Fibroblast of lung (primary cell): ENCODE results near the gene PIK3AP1. TPM values are rescaled to one million over a fixed set of nuclear protein-coding genes. Genes with fewer than 3 reads are reported as not detected.

Source experiments
- DNase-seq, 2 donors: peaks; one replicate each; pipeline versions ENCODE4 v3.0.0 to v3.0.0-alpha.2; 2010; ENCODE audit warnings: low read depth in 2 of 2
- H2AFZ ChIP-seq: 2 replicates; pipeline ENCODE4 v1.5.1; 2012; ENCODE audit warnings: low read length, control low read depth, inconsistent platforms
- H3K27ac ChIP-seq: 2 replicates; pipeline ENCODE4 v1.5.1; 2011; ENCODE audit warnings: low read length, control low read depth; ENCODE audit not compliant: insufficient read depth
- H3K27me3 ChIP-seq: 2 replicates; pipeline ENCODE4 v1.5.1; 2011; ENCODE audit warnings: mild to moderate bottlenecking, low read length; ENCODE audit not compliant: control insufficient read depth, insufficient read depth
- H3K36me3 ChIP-seq: 2 replicates; pipeline ENCODE4 v1.5.1; 2011; ENCODE audit warnings: low read length; ENCODE audit not compliant: control insufficient read depth, insufficient read depth
- H3K4me1 ChIP-seq: 2 replicates; pipeline ENCODE4 v1.5.1; 2011; ENCODE audit warnings: low read length; ENCODE audit not compliant: control insufficient read depth, insufficient read depth; ENCODE audit errors: extremely low read depth
- H3K4me2 ChIP-seq: 2 replicates; pipeline ENCODE4 v1.5.1; 2011; ENCODE audit warnings: low read length, control low read depth; ENCODE audit not compliant: insufficient read depth; ENCODE audit errors: extremely low read depth
- H3K4me3 ChIP-seq, 4 experiments: fragments of 200-600 bp in 1 of 4; sonication (generic) in 1 of 4; replicated peaks in 1 of 4; 2 replicates each; pipeline ENCODE4 v1.5.1; 2011 to 2016; ENCODE audit warnings: low read length in 4 of 4, low read depth in 3 of 4, mild to moderate bottlenecking in 3 of 4, control low read depth in 2 of 4, inconsistent platforms in 1 of 4, mixed read lengths in 1 of 4; ENCODE audit not compliant: insufficient read depth in 1 of 4; ENCODE audit errors: control extremely low read depth in 1 of 4
- H3K79me2 ChIP-seq: 2 replicates; pipeline ENCODE4 v1.5.1; 2012; ENCODE audit warnings: mild to moderate bottlenecking, low read length, inconsistent platforms; ENCODE audit not compliant: control insufficient read depth, insufficient read depth
- H3K9ac ChIP-seq: 2 replicates; pipeline ENCODE4 v1.5.1; 2011; ENCODE audit warnings: mild to moderate bottlenecking, low read length, control low read depth; ENCODE audit not compliant: insufficient read depth
- H3K9me3 ChIP-seq: 2 replicates; pipeline ENCODE4 v1.5.1; 2012; ENCODE audit warnings: low read depth, low read length; ENCODE audit not compliant: control insufficient read depth, insufficient read depth
- H4K20me1 ChIP-seq: 2 replicates; pipeline ENCODE4 v1.5.1; 2011; ENCODE audit warnings: low read length; ENCODE audit not compliant: control insufficient read depth, insufficient read depth; ENCODE audit errors: extremely low read depth
- EZH2 ChIP-seq: IDR thresholded peaks from 2 replicates; pipeline ENCODE4 v1.5.1; 2012; ENCODE audit warnings: low read length, control low read depth, mild to moderate bottlenecking; ENCODE audit errors: missing control alignments
- polyA plus RNA-seq, 2 donors: library from polyadenylated mRNA; depleted of rRNA in 1 of 2; stranded (reverse) in 1 of 2; unstranded in 1 of 2; fragments of >200 nt; gene quantifications; 2 replicates each; pipeline ENCODE4 v1.2.1, GENCODE V29; 2011 to 2012; ENCODE audit warnings: missing spikeins in 1 of 2
- total RNA-seq: library from RNA; depleted of rRNA; stranded (reverse); fragments of >200 nt; gene quantifications from 2 replicates; pipeline ENCODE4 v1.2.1, GENCODE V29; 2014
- TF ChIP-seq, protein P1 (sequence below), 2 donors: IDR thresholded peaks in 1 of 2; conservative IDR thresholded peaks in 1 of 2; 1 replicate in 1 of 2; 2 replicates in 1 of 2; pipeline ENCODE4 v1.5.1; 2011 to 2012; ENCODE audit warnings: low read length in 2 of 2, control low read depth in 1 of 2, inconsistent platforms in 1 of 2, low read depth in 1 of 2, mild to moderate bottlenecking in 1 of 2

Gene PIK3AP1
- total and polyA plus RNA-seq, 2 donors (not counting 1 experiment from before 2014, with no cell fraction given) = 0.17 to 0.24 TPM

DNA sequence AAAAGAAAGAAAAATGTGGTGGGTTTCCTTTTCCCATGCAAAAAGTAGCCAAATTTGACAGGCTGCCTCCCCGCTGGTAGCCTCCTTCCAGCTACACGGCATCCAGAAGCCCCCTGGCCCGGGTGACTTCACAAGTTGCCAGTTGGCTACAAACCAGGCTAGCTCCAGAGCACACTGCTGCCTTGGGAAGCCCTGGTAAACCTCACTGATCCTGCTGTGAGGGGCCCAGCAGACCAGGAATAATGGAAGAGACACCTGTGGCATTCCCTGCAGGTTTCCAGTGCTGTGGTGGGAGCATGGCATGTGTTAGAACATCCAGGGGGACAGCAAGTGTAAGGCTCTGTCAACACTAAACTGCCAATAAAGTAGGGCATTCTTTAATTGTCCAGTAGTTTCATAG lies 77.8 kb downstream of the PIK3AP1 start:
- H3K27ac ChIP-seq = no peak overlapping the region
- no peak overlapping the region for H3K4me2 ChIP-seq
- H3K9ac ChIP-seq = no peak overlapping the region
- H3K36me3 ChIP-seq = no peaks in the 10 kb centered on the region
- H3K4me1 ChIP-seq = no peaks in the 10 kb centered on the region
- H3K79me2 ChIP-seq = no peaks in the 10 kb centered on the region
- H2AFZ ChIP-seq = no peak overlapping the region
- H3K27me3 ChIP-seq = peaks cover 6% of the 10 kb centered on the region
- H3K9me3 ChIP-seq = no peaks in the 10 kb centered on the region
- no peak for DNase-seq
- no peak for TF ChIP-seq EZH2
- TF ChIP-seq, protein P1, sequence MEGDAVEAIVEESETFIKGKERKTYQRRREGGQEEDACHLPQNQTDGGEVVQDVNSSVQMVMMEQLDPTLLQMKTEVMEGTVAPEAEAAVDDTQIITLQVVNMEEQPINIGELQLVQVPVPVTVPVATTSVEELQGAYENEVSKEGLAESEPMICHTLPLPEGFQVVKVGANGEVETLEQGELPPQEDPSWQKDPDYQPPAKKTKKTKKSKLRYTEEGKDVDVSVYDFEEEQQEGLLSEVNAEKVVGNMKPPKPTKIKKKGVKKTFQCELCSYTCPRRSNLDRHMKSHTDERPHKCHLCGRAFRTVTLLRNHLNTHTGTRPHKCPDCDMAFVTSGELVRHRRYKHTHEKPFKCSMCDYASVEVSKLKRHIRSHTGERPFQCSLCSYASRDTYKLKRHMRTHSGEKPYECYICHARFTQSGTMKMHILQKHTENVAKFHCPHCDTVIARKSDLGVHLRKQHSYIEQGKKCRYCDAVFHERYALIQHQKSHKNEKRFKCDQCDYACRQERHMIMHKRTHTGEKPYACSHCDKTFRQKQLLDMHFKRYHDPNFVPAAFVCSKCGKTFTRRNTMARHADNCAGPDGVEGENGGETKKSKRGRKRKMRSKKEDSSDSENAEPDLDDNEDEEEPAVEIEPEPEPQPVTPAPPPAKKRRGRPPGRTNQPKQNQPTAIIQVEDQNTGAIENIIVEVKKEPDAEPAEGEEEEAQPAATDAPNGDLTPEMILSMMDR (conservative IDR thresholded peaks at IDR 0.05 in 1 of 2, IDR thresholded peaks at IDR 0.05 in 1 of 2; ENCODE audit: low read depth in 1 of 2, low read length in 2 of 2) = no peak
- no peaks in the 10 kb centered on the region for H4K20me1 ChIP-seq
- no peak overlapping the region for H3K4me3 ChIP-seq

DNA sequence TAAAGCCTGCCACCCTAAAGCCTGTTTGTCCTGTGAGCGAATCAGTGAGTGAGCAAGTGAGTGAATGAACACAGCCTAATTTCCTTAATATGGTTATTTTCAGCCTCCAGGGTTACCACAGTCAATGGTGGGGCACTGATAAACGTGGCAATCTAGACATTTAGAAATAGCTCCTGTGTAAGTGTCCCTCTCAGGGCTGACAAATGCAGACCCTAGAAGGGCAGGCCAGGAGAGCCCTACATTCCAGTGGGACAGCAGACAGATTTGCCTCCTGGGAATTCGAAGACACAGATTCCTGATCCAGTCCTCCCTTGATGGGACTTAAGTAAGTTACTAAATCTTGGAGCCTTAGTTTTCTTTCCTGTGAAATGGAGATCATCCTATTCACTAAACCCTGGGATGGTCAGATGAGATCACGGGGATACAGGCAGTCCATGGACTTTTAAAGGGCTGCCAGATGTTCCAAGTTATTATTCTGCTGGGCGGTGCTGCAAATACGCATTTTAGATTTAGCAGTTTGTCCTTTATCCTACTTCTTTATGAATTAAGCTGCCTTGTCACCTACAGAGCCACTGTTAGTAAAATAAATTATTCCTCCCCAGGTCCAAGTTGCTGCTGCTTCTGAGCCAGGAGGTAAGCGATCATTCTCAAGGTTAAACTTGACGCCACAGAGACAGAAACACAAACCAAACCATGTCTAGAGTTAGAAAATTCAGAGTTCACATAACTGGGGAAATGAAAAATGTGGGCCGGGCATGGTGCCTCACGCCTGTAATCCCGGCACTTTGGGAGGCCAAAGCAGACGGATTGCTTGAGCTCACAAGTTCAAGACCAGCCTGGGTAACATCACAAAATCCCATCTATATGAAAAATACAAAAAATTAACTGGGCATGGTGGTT lies 78.7 kb downstream of the PIK3AP1 start:
- TF ChIP-seq, protein P1 (conservative IDR thresholded peaks at IDR 0.05 in 1 of 2, IDR thresholded peaks at IDR 0.05 in 1 of 2; ENCODE audit: low read depth in 1 of 2, low read length in 2 of 2) = no peak
- no peak for TF ChIP-seq EZH2
- Histone ChIP-seq H4K20me1 (no peaks in the 10 kb centered on the region), H2AFZ (no peak overlapping the region), H3K4me2 (no peak overlapping the region), H3K27ac (no peak overlapping the region), H3K9me3 (no peaks in the 10 kb centered on the region), H3K27me3 (peaks cover 6% of the 10 kb centered on the region), H3K9ac (no peak overlapping the region), H3K4me3 (no peak overlapping the region), H3K4me1 (no peaks in the 10 kb centered on the region), H3K79me2 (no peaks in the 10 kb centered on the region), H3K36me3 (no peaks in the 10 kb centered on the region)
- no peak for DNase-seq

DNA sequence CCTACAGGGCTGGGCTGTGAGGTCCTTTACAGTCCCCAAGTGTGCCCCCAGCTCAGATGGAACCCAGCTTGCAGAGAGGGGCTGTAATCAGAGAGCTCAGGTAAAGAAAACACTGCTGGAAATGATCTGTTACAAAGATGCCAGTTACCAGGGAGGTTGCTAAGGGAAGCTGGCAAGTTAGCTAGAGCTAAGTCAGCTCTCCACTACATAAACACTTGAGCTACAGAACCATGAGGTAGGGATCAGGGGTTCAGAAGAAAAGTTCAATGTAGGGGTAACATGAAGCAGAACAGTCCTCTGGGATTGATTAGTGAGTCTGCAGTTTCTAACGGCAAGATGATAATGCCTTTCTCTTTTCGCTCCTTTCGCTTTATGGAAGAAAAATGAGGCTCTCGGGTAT lies 80.4 kb downstream of the PIK3AP1 start:
- Histone ChIP-seq H3K27me3 (peaks cover 6% of the 10 kb centered on the region), H4K20me1 (no peaks in the 10 kb centered on the region), H3K9me3 (no peaks in the 10 kb centered on the region), H3K4me2 (no peak overlapping the region), H3K4me1 (no peaks in the 10 kb centered on the region), H3K36me3 (no peaks in the 10 kb centered on the region), H3K4me3 (no peak overlapping the region), H3K27ac (no peak overlapping the region), H3K9ac (no peak overlapping the region), H2AFZ (no peak overlapping the region), H3K79me2 (no peaks in the 10 kb centered on the region)
- no peak for DNase-seq
- TF ChIP-seq EZH2 = no peak
- TF ChIP-seq, protein P1 (conservative IDR thresholded peaks at IDR 0.05 in 1 of 2, IDR thresholded peaks at IDR 0.05 in 1 of 2; ENCODE audit: low read depth in 1 of 2, low read length in 2 of 2) = no peak
